ENCODE data around the gene APLF. TPM values are rescaled to one million over a fixed set of nuclear protein-coding genes. Genes with fewer than 3 reads are reported as not detected.
A peak's percentile ranks its signal among the peaks of the same experiment; 100 is the strongest.

APLF gene
- total and polyA plus RNA-seq, 8 donors = 0.85 to 4.2 (median 1.9) TPM

DNA sequence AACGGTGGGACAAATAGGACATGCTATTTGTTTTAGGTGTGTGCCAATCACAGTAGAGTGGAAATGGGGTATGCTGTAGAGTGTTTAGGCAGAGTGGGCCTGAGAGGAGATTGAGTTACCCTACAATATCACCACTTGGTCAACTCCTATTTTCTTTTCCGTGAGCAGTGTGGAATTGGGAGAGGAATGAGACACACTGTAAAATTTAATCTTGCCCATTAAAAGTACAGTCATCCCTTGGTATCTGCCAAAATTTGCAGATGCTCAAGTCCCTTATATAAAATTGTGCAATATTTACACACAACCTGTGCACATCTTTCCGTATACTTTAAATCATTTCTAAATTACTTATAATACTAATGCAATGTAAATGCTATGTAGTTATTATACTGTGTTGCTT is 12.7 kb upstream of the APLF start:
- TF ChIP-seq, protein P1, sequence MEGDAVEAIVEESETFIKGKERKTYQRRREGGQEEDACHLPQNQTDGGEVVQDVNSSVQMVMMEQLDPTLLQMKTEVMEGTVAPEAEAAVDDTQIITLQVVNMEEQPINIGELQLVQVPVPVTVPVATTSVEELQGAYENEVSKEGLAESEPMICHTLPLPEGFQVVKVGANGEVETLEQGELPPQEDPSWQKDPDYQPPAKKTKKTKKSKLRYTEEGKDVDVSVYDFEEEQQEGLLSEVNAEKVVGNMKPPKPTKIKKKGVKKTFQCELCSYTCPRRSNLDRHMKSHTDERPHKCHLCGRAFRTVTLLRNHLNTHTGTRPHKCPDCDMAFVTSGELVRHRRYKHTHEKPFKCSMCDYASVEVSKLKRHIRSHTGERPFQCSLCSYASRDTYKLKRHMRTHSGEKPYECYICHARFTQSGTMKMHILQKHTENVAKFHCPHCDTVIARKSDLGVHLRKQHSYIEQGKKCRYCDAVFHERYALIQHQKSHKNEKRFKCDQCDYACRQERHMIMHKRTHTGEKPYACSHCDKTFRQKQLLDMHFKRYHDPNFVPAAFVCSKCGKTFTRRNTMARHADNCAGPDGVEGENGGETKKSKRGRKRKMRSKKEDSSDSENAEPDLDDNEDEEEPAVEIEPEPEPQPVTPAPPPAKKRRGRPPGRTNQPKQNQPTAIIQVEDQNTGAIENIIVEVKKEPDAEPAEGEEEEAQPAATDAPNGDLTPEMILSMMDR (IDR thresholded peaks at IDR 0.05) = no peak
- intact Hi-C loops (cut with DNase I) = loop anchor here in 1 of 3 donors (10.0 kb wide), 1 partner anchor 470 kb away; no protein-coding TSS in a partner anchor
- 69 to 74% methylated on average over 3 of the region's 3 CpGs for WGBS, 2 donors
- Histone ChIP-seq H3K27ac (no peak overlapping the region), H3K27me3 (no peaks in the 10 kb centered on the region), H3K4me1 (no peaks in the 10 kb centered on the region), H3K9me3 (no peaks in the 10 kb centered on the region), H3K4me3 (no peak overlapping the region), H3K36me3 (no peaks in the 10 kb centered on the region)
- DNase-seq (no peak), ATAC-seq (no peak), FAIRE-seq (no peak)

DNA sequence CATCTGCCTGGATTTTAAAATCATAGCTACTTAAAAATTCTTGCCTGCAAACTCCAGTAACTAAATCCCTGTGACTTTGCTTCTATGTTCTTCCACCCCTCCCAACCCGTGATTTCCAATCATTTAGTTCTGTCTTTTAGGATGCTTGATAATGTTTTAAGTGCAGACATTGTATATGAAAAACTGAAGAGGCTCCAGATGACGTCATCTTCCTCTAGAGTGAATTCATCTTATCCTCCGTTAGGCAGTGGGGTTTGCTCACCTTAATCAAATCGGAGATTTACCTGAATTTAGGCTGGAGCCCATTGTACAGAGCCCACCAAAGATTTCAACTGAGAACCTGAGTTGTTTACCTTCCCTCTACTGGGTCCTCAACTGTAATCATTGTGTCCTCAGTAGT is 11.2 kb upstream of the APLF start:
- TF ChIP-seq, protein P1 (IDR thresholded peaks at IDR 0.05) = no peak
- no peaks in the 10 kb centered on the region for H3K36me3 ChIP-seq
- 61 to 72% methylated on average over 4 of the region's 4 CpGs for WGBS, 2 donors
- no peak for DNase-seq
- no peak overlapping the region for H3K4me3 ChIP-seq
- no peaks in the 10 kb centered on the region for H3K4me1 ChIP-seq
- intact Hi-C loops (cut with DNase I) = loop anchor here in 1 of 3 donors (10.0 kb wide), 1 partner anchor 469 kb away; no protein-coding TSS in a partner anchor
- no peak for FAIRE-seq
- H3K27ac ChIP-seq = no peak overlapping the region
- H3K9me3 ChIP-seq = no peaks in the 10 kb centered on the region
- no peaks in the 10 kb centered on the region for H3K27me3 ChIP-seq
- no peak for ATAC-seq

DNA sequence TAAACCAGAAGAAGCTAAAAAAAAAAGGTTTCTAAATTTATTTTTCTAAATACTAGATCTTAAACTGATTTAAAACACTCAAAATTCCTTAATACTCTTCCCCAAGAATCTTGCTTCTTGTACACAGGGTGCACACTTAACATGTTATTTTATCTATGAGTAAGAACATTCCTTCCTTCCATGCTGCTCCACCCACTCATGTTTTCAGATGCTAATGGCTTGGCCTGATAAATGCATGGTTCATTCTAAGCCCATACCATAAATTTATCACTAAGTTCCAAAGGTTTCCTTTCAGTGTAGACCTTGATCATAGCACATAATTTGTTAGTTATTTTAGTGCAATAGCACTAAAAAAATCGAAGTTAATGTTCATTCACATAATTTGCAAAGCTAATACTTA is 8.4 kb upstream of the APLF start:
- Histone ChIP-seq H3K27me3 (no peaks in the 10 kb centered on the region), H3K9me3 (no peaks in the 10 kb centered on the region), H3K36me3 (no peaks in the 10 kb centered on the region), H3K27ac (no peak overlapping the region), H3K4me1 (peaks cover 0 to 5% (median 0%) of the 10 kb centered on the region in 3 donors), H3K4me3 (no peak overlapping the region)
- no peak for ATAC-seq
- DNase-seq = no peak
- FAIRE-seq = no peak
- WGBS, 2 donors = 25 to 29% methylated on average over 1 of the region's 1 CpG
- TF ChIP-seq, protein P1 (IDR thresholded peaks at IDR 0.05) = no peak
- intact Hi-C loops (cut with DNase I) = loop anchor here in 1 of 3 donors (10.0 kb wide), 1 partner anchor 466 kb away; no protein-coding TSS in a partner anchor

DNA sequence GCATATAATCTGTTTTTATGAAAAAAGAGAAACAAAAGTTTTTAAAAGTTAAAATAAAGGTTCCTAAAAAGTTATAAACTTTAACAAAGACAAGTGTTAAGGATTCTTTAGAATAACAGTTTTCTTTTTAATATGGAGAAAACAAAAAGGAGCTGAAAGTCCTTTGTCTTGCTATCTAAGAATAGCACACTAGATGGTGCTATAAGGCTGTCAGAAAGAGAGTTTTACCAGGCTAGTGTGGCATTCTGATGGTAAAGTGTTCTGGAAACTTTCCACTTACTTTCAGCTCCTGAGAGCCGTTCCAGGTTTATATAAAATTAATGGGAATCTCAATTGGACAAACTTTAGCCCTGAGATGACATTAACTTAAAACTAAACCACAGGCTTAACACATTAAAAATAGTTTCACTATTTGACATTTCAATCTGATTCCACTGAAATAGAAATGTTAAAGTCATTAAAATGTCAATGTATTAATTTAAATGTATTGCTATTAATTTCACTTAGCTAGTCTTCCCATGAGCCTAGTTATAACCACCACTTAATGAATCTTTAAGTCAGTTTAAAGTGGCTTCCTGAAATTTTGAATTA is 4.0 kb upstream of the APLF start:
- no peaks in the 10 kb centered on the region for H3K9me3 ChIP-seq
- no peaks in the 10 kb centered on the region for H3K27me3 ChIP-seq
- H3K36me3 ChIP-seq = no peaks in the 10 kb centered on the region
- no peak overlapping the region for H3K4me3 ChIP-seq
- FAIRE-seq = peak; percentile 97
- intact Hi-C loops (cut with DNase I) = loop anchor here in 1 of 3 donors (10.0 kb wide), 1 partner anchor 251 kb away; no protein-coding TSS in a partner anchor
- ATAC-seq = no peak
- 0% methylated on average over 1 of the region's 1 CpG for WGBS, 2 donors
- peaks cover 0 to 8% (median 4%) of the 10 kb centered on the region in 3 donors for H3K4me1 ChIP-seq
- TF ChIP-seq, protein P1 (IDR thresholded peaks at IDR 0.05) = peak; percentile 33 to 70 (median 61)
- DNase-seq = no peak
- no peak overlapping the region for H3K27ac ChIP-seq

DNA sequence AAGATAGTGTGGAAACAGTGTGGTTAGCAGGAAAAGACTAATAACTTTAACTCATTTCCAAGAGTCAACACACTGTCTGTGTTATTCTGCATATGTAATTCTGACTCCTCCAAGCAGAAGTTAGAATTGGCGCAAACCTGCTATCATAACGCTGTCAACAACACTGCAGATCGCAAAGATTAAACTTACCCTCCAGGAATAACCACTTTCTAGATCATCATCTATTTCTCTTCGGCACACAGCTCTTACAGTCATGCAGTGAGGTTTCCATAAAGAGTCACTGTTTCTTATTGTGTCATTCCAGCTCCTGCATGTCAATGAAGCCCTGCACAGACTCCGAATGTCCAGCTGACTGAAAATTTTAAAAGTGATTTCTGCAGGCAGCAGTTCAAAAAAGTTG is 2.7 kb upstream of the APLF start:
- intact Hi-C loops (cut with DNase I) = loop anchor here in 1 of 3 donors (10.0 kb wide), 1 partner anchor 250 kb away; no protein-coding TSS in a partner anchor
- no peaks in the 10 kb centered on the region for H3K27me3 ChIP-seq
- no peaks in the 10 kb centered on the region for H3K36me3 ChIP-seq
- H3K9me3 ChIP-seq = no peaks in the 10 kb centered on the region
- H3K4me1 ChIP-seq = peaks cover 0 to 15% (median 7%) of the 10 kb centered on the region in 3 donors
- H3K4me3 ChIP-seq = no peak overlapping the region
- WGBS, 2 donors = 87 to 90% methylated on average over 5 of the region's 5 CpGs
- TF ChIP-seq, protein P1 (IDR thresholded peaks at IDR 0.05) = no peak
- no peak overlapping the region for H3K27ac ChIP-seq
- ATAC-seq (no peak), FAIRE-seq (no peak), DNase-seq (no peak)
